Uterus (tissue), 4 donors: ENCODE results near the gene ANXA11. TPM values are rescaled to one million over a fixed set of nuclear protein-coding genes. Genes with fewer than 3 reads are reported as not detected.
A peak's percentile ranks its signal among the peaks of the same experiment; 100 is the strongest.

Experiments used
- DNase-seq, 2 donors: peaks; one replicate each; pipeline ENCODE4 v3.0.0-alpha.2; 2019 to 2020
- H3K27ac ChIP-seq, 2 donors: fragments of 200-600 bp; sonication (generic); 1 replicate in 1 of 2; 2 replicates in 1 of 2; pipeline ENCODE4 v1.5.1; 2016 to 2018
- H3K27me3 ChIP-seq, 2 donors: fragments of 200-600 bp; sonication (generic); one replicate each; pipeline ENCODE4 v1.5.1; 2018 to 2019; ENCODE audit warnings: control low read depth in 1 of 2
- H3K36me3 ChIP-seq, 2 donors: fragments of 200-600 bp; sonication (generic); one replicate each; pipeline ENCODE4 v1.5.1; 2019; ENCODE audit warnings: control low read depth in 1 of 2
- H3K4me1 ChIP-seq, 2 donors: fragments of 200-600 bp; sonication (generic); one replicate each; pipeline ENCODE4 v1.5.1; 2018 to 2019; ENCODE audit warnings: control low read depth in 1 of 2
- H3K4me3 ChIP-seq, 2 donors: fragments of 200-600 bp; sonication (generic); 1 replicate in 1 of 2; 2 replicates in 1 of 2; pipeline ENCODE4 v1.5.1; 2018 to 2019; ENCODE audit warnings: mild to moderate bottlenecking in 1 of 2
- H3K9me3 ChIP-seq, 2 donors: fragments of 200-600 bp; sonication (generic); one replicate each; pipeline ENCODE4 v1.5.1; 2019; ENCODE audit warnings: control low read depth in 1 of 2
- POLR2A ChIP-seq, 2 donors: fragments of 450-650 bp; IDR thresholded peaks; one replicate each; pipeline ENCODE4 v1.6.1; 2016; ENCODE audit warnings: antibody characterized with exemption in 2 of 2, mild to moderate bottlenecking in 1 of 2, moderate library complexity in 1 of 2
- intact Hi-C: fragments of 100-400 bp; cut with DNase I; formaldehyde crosslinking; loops from one replicate; pipeline ENCODE4 v1.15.1; 2023; ENCODE audit warnings: low total_unique reads
- total RNA-seq, 4 donors: library from RNA; depleted of rRNA in 3 of 4; stranded (reverse); fragments of >200 nt in 3 of 4; gene quantifications; one replicate each; pipeline versions ENCODE4 v1.1.0 to v1.2.4, GENCODE V29; 2014 to 2023
- TF ChIP-seq, protein P1 (sequence below), 4 experiments: fragments of 200-600 bp in 2 of 4; fragments of 450-650 bp in 2 of 4; sonication (generic) in 2 of 4; IDR thresholded peaks; one replicate each; pipeline ENCODE4 v1.5.1; 2016 to 2019; ENCODE audit warnings: antibody characterized with exemption in 4 of 4, mild to moderate bottlenecking in 2 of 4, moderate library complexity in 1 of 4
- donor health status: DM: yes; HTN: yes; CAD: no.

ANXA11 gene
- total RNA-seq, 4 donors from 2014 or later, result 15.6 to 157 (median 47.2) TPM

GRCh38 chr10:80167471-80168161, 37.7 kb downstream of the ANXA11 start:
- Histone ChIP-seq H3K27me3 (no peaks in the 10 kb centered on the region), H3K4me3 (no peak overlapping the region), H3K36me3 (no peaks in the 10 kb centered on the region), H3K9me3 (no peaks in the 10 kb centered on the region), H3K27ac (peak overlapping the region in 1 of 2 donors; percentile 53), H3K4me1 (peaks cover 0 to 8% of the 10 kb centered on the region in 2 donors)
- no peak for DNase-seq
- intact Hi-C loops, result no loop called here
- TF ChIP-seq POLR2A (IDR thresholded peaks at IDR 0.05), result no peak
- TF ChIP-seq, protein P1, sequence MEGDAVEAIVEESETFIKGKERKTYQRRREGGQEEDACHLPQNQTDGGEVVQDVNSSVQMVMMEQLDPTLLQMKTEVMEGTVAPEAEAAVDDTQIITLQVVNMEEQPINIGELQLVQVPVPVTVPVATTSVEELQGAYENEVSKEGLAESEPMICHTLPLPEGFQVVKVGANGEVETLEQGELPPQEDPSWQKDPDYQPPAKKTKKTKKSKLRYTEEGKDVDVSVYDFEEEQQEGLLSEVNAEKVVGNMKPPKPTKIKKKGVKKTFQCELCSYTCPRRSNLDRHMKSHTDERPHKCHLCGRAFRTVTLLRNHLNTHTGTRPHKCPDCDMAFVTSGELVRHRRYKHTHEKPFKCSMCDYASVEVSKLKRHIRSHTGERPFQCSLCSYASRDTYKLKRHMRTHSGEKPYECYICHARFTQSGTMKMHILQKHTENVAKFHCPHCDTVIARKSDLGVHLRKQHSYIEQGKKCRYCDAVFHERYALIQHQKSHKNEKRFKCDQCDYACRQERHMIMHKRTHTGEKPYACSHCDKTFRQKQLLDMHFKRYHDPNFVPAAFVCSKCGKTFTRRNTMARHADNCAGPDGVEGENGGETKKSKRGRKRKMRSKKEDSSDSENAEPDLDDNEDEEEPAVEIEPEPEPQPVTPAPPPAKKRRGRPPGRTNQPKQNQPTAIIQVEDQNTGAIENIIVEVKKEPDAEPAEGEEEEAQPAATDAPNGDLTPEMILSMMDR (IDR thresholded peaks at IDR 0.05), result no peak

GRCh38 chr10:80166581-80167470, 38.5 kb downstream of the ANXA11 start:
- intact Hi-C loops, result no loop called here
- peaks cover 0 to 6% of the 10 kb centered on the region in 2 donors for H3K4me1 ChIP-seq
- no peaks in the 10 kb centered on the region for H3K27me3 ChIP-seq
- no peak overlapping the region for H3K4me3 ChIP-seq
- no peak for DNase-seq
- TF ChIP-seq, protein P1 (IDR thresholded peaks at IDR 0.05), result no peak
- no peak for TF ChIP-seq POLR2A (IDR thresholded peaks at IDR 0.05)
- H3K9me3 ChIP-seq, result no peaks in the 10 kb centered on the region
- H3K27ac ChIP-seq, result peak overlapping the region; percentile 53 to 54
- H3K36me3 ChIP-seq, result no peaks in the 10 kb centered on the region

DNA sequence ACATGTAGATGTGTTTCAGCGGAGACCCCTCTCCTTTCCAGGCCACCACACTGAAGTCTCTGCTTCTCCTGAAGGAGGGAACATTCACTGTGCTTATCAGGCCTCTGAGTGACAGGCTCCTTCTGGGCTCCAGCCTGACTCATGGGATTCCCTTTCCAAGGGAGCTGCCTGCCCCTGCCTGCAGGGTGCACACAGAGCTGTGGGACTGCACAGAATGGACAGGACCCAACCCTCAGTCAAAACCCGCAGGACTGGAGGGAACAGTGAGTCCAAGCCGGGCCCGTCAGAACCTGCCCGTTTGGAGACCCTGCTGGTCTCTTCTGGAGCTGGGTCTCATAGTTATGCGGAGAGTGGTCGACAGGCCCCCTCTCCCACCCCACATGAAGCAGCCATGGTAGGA, 40.2 kb downstream of the ANXA11 start:
- Histone ChIP-seq H3K9me3 (no peaks in the 10 kb centered on the region), H3K27ac (peak overlapping the region in 1 of 2 donors; percentile 55), H3K36me3 (no peaks in the 10 kb centered on the region), H3K4me3 (no peak overlapping the region), H3K4me1 (peaks cover 0 to 6% of the 10 kb centered on the region in 2 donors), H3K27me3 (no peaks in the 10 kb centered on the region)
- TF ChIP-seq, protein P1 (IDR thresholded peaks at IDR 0.05), result no peak
- TF ChIP-seq POLR2A (IDR thresholded peaks at IDR 0.05), result no peak
- no peak for DNase-seq
- intact Hi-C loops, result no loop called here

- no peak for TF ChIP-seq POLR2A (IDR thresholded peaks at IDR 0.05)
- TF ChIP-seq, protein P1 (IDR thresholded peaks at IDR 0.05), result no peak
- intact Hi-C loops, result no loop called here
- Histone ChIP-seq H3K4me1 (peaks cover 0 to 6% of the 10 kb centered on the region in 2 donors), H3K27me3 (no peaks in the 10 kb centered on the region), H3K36me3 (no peaks in the 10 kb centered on the region), H3K27ac (peak overlapping the region; percentile 23 to 55), H3K9me3 (no peaks in the 10 kb centered on the region), H3K4me3 (no peak overlapping the region)
- no peak for DNase-seq
These were observed 40.7 kb downstream of the ANXA11 start for GRCh38 chr10:80164596-80164995.
